Fibroblast of lung (primary cell): ENCODE data around the gene P2RY8. TPM values are rescaled to one million over a fixed set of nuclear protein-coding genes. Genes with fewer than 3 reads are reported as not detected.
"Not testable (repeated sequence)": the region's sequence is repeated elsewhere in the genome, so short reads cannot be mapped to it uniquely, and the experiment has no call there.

Source experiments
- DNase-seq, 2 donors: peaks; one replicate each; pipeline versions ENCODE4 v3.0.0 to v3.0.0-alpha.2; 2010; ENCODE audit warnings: low read depth in 2 of 2
- H2AFZ ChIP-seq: 2 replicates; pipeline ENCODE4 v1.5.1; 2012; ENCODE audit warnings: low read length, control low read depth, inconsistent platforms
- H3K27ac ChIP-seq: 2 replicates; pipeline ENCODE4 v1.5.1; 2011; ENCODE audit warnings: low read length, control low read depth; ENCODE audit not compliant: insufficient read depth
- H3K27me3 ChIP-seq: 2 replicates; pipeline ENCODE4 v1.5.1; 2011; ENCODE audit warnings: mild to moderate bottlenecking, low read length; ENCODE audit not compliant: control insufficient read depth, insufficient read depth
- H3K36me3 ChIP-seq: 2 replicates; pipeline ENCODE4 v1.5.1; 2011; ENCODE audit warnings: low read length; ENCODE audit not compliant: control insufficient read depth, insufficient read depth
- H3K4me1 ChIP-seq: 2 replicates; pipeline ENCODE4 v1.5.1; 2011; ENCODE audit warnings: low read length; ENCODE audit not compliant: control insufficient read depth, insufficient read depth; ENCODE audit errors: extremely low read depth
- H3K4me2 ChIP-seq: 2 replicates; pipeline ENCODE4 v1.5.1; 2011; ENCODE audit warnings: low read length, control low read depth; ENCODE audit not compliant: insufficient read depth; ENCODE audit errors: extremely low read depth
- H3K4me3 ChIP-seq, 4 experiments: fragments of 200-600 bp in 1 of 4; sonication (generic) in 1 of 4; replicated peaks in 1 of 4; 2 replicates each; pipeline ENCODE4 v1.5.1; 2011 to 2016; ENCODE audit warnings: low read length in 4 of 4, low read depth in 3 of 4, mild to moderate bottlenecking in 3 of 4, control low read depth in 2 of 4, inconsistent platforms in 1 of 4, mixed read lengths in 1 of 4; ENCODE audit not compliant: insufficient read depth in 1 of 4; ENCODE audit errors: control extremely low read depth in 1 of 4
- H3K79me2 ChIP-seq: 2 replicates; pipeline ENCODE4 v1.5.1; 2012; ENCODE audit warnings: mild to moderate bottlenecking, low read length, inconsistent platforms; ENCODE audit not compliant: control insufficient read depth, insufficient read depth
- H3K9ac ChIP-seq: 2 replicates; pipeline ENCODE4 v1.5.1; 2011; ENCODE audit warnings: mild to moderate bottlenecking, low read length, control low read depth; ENCODE audit not compliant: insufficient read depth
- H3K9me3 ChIP-seq: 2 replicates; pipeline ENCODE4 v1.5.1; 2012; ENCODE audit warnings: low read depth, low read length; ENCODE audit not compliant: control insufficient read depth, insufficient read depth
- H4K20me1 ChIP-seq: 2 replicates; pipeline ENCODE4 v1.5.1; 2011; ENCODE audit warnings: low read length; ENCODE audit not compliant: control insufficient read depth, insufficient read depth; ENCODE audit errors: extremely low read depth
- CTCF ChIP-seq, 2 donors: IDR thresholded peaks in 1 of 2; conservative IDR thresholded peaks in 1 of 2; 1 replicate in 1 of 2; 2 replicates in 1 of 2; pipeline ENCODE4 v1.5.1; 2011 to 2012; ENCODE audit warnings: low read length in 2 of 2, control low read depth in 1 of 2, inconsistent platforms in 1 of 2, low read depth in 1 of 2, mild to moderate bottlenecking in 1 of 2
- EZH2 ChIP-seq: IDR thresholded peaks from 2 replicates; pipeline ENCODE4 v1.5.1; 2012; ENCODE audit warnings: low read length, control low read depth, mild to moderate bottlenecking; ENCODE audit errors: missing control alignments
- polyA plus RNA-seq, 2 donors: library from polyadenylated mRNA; depleted of rRNA in 1 of 2; stranded (reverse) in 1 of 2; unstranded in 1 of 2; fragments of >200 nt; gene quantifications; 2 replicates each; pipeline ENCODE4 v1.2.1, GENCODE V29; 2011 to 2012; ENCODE audit warnings: missing spikeins in 1 of 2
- total RNA-seq: library from RNA; depleted of rRNA; stranded (reverse); fragments of >200 nt; gene quantifications from 2 replicates; pipeline ENCODE4 v1.2.1, GENCODE V29; 2014

Gene P2RY8
- total and polyA plus RNA-seq, 2 donors (not counting 1 experiment from before 2014, with no cell fraction given): not detected

- Histone ChIP-seq H3K9me3 (no peaks in the 10 kb centered on the region), H3K4me3 (no peak overlapping the region), H3K27me3 (no peaks in the 10 kb centered on the region), H4K20me1 (no peaks in the 10 kb centered on the region), H3K79me2 (no peaks in the 10 kb centered on the region), H3K27ac (no peak overlapping the region), H3K36me3 (no peaks in the 10 kb centered on the region), H2AFZ (no peak overlapping the region), H3K4me2 (no peak overlapping the region), H3K4me1 (no peaks in the 10 kb centered on the region), H3K9ac (no peak overlapping the region)
- no peak for DNase-seq
- TF ChIP-seq EZH2 (no peak), CTCF (conservative IDR thresholded peaks at IDR 0.05 in 1 of 2, IDR thresholded peaks at IDR 0.05 in 1 of 2; ENCODE audit: low read depth in 1 of 2, low read length in 2 of 2) (no peak)
These were observed 9.8 kb upstream of the P2RY8 start for GRCh38 chrX:1546691-1547251.

- DNase-seq: no peak
- Histone ChIP-seq H3K9ac (no peak overlapping the region), H2AFZ (no peak overlapping the region), H4K20me1 (no peaks in the 10 kb centered on the region), H3K36me3 (no peaks in the 10 kb centered on the region), H3K4me2 (no peak overlapping the region), H3K4me3 (no peak overlapping the region), H3K27ac (no peak overlapping the region), H3K9me3 (no peaks in the 10 kb centered on the region), H3K27me3 (no peaks in the 10 kb centered on the region), H3K79me2 (no peaks in the 10 kb centered on the region), H3K4me1 (no peaks in the 10 kb centered on the region)
- TF ChIP-seq CTCF (conservative IDR thresholded peaks at IDR 0.05 in 1 of 2, IDR thresholded peaks at IDR 0.05 in 1 of 2; ENCODE audit: low read depth in 1 of 2, low read length in 2 of 2) (no peak), EZH2 (no peak)
These were observed 8.9 kb upstream of the P2RY8 start for GRCh38 chrX:1545776-1546408.

- H3K4me1 ChIP-seq: no peaks in the 10 kb centered on the region
- no peak overlapping the region for H3K4me2 ChIP-seq
- H4K20me1 ChIP-seq: no peaks in the 10 kb centered on the region
- H2AFZ ChIP-seq: no peak overlapping the region
- H3K79me2 ChIP-seq: no peaks in the 10 kb centered on the region
- H3K27ac ChIP-seq: no peak overlapping the region
- DNase-seq: no peak
- H3K36me3 ChIP-seq: no peaks in the 10 kb centered on the region
- no peaks in the 10 kb centered on the region for H3K27me3 ChIP-seq
- no peak overlapping the region for H3K4me3 ChIP-seq
- TF ChIP-seq CTCF (conservative IDR thresholded peaks at IDR 0.05 in 1 of 2, IDR thresholded peaks at IDR 0.05 in 1 of 2; ENCODE audit: low read depth in 1 of 2, low read length in 2 of 2) (no peak), EZH2 (no peak)
- H3K9me3 ChIP-seq: no peaks in the 10 kb centered on the region
- no peak overlapping the region for H3K9ac ChIP-seq
These were observed 6.2 kb upstream of the P2RY8 start for GRCh38 chrX:1542994-1543725.

GRCh38 chrX:1539146-1539545 lies 2.2 kb upstream of the P2RY8 start:
- not testable (repeated sequence) for H3K9ac ChIP-seq, H4K20me1 ChIP-seq, DNase-seq, H2AFZ ChIP-seq, H3K4me1 ChIP-seq, H3K27me3 ChIP-seq, H3K36me3 ChIP-seq, H3K4me3 ChIP-seq, H3K27ac ChIP-seq, H3K79me2 ChIP-seq, H3K9me3 ChIP-seq, H3K4me2 ChIP-seq
